Measurements from ENCODE around the gene CEND1. TPM values are rescaled to one million over a fixed set of nuclear protein-coding genes. Genes with fewer than 3 reads are reported as not detected.
A peak's percentile ranks its signal among the peaks of the same experiment; 100 is the strongest.

CEND1 gene
- total RNA-seq, 1 donor from 2014 or later = 0.27 TPM

DNA sequence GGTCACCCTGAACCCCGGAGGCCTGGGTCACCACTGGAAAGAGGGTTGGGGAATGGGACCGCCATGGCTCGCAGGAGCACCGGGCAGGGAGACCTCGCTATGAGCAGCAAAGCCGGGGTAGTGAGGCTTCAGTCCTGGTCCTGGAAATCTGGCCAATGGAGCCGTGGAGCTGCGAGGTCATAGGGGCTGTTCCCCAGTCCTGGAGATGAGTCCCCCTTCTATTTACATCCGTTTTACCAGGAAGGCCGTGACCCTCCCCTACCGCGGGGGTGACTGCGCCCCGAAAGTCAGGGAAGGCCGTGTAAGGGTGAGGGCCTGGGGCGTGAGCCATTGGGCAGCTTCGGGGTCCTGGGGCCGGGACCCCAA, 14.7 kb upstream of the CEND1 start:
- Mint-ChIP-seq H3K27me3 (ENCODE audit: unreplicated experiment) (no peaks in the 10 kb centered on the region), H3K9me3 (ENCODE audit: unreplicated experiment) (no peaks in the 10 kb centered on the region), H3K36me3 (ENCODE audit: unreplicated experiment) (no peaks in the 10 kb centered on the region), H3K4me1 (ENCODE audit: unreplicated experiment) (peaks cover 19% of the 10 kb centered on the region), H3K27ac (ENCODE audit: unreplicated experiment) (peak overlapping the region; percentile 18), H3K4me3 (ENCODE audit: unreplicated experiment) (peak overlapping the region; percentile 68)
- no peak for DNase-seq (ENCODE audit: extremely low spot score, unreplicated experiment)
- no peak for TF ChIP-seq CTCF (IDR thresholded peaks at IDR 0.05)

GRCh38 chr11:803770-804598, 14.1 kb upstream of the CEND1 start:
- Mint-ChIP-seq H3K27me3 (ENCODE audit: unreplicated experiment) (no peaks in the 10 kb centered on the region), H3K36me3 (ENCODE audit: unreplicated experiment) (no peaks in the 10 kb centered on the region), H3K9me3 (ENCODE audit: unreplicated experiment) (no peaks in the 10 kb centered on the region), H3K4me3 (ENCODE audit: unreplicated experiment) (peak overlapping the region; percentile 68), H3K4me1 (ENCODE audit: unreplicated experiment) (peaks cover 18% of the 10 kb centered on the region), H3K27ac (ENCODE audit: unreplicated experiment) (peak overlapping the region; percentile 18)
- TF ChIP-seq CTCF (IDR thresholded peaks at IDR 0.05) = no peak
- DNase-seq (ENCODE audit: extremely low spot score, unreplicated experiment) = peak; percentile 82

GRCh38 chr11:803467-803742, 13.5 kb upstream of the CEND1 start:
- Mint-ChIP-seq H3K27ac (ENCODE audit: unreplicated experiment) (no peak overlapping the region), H3K4me1 (ENCODE audit: unreplicated experiment) (peaks cover 12% of the 10 kb centered on the region), H3K36me3 (ENCODE audit: unreplicated experiment) (no peaks in the 10 kb centered on the region), H3K9me3 (ENCODE audit: unreplicated experiment) (no peaks in the 10 kb centered on the region), H3K4me3 (ENCODE audit: unreplicated experiment) (no peak overlapping the region), H3K27me3 (ENCODE audit: unreplicated experiment) (no peaks in the 10 kb centered on the region)
- TF ChIP-seq CTCF (IDR thresholded peaks at IDR 0.05) = no peak
- DNase-seq (ENCODE audit: extremely low spot score, unreplicated experiment) = no peak

GRCh38 chr11:802693-803466, 13.0 kb upstream of the CEND1 start:
- Mint-ChIP-seq H3K27me3 (ENCODE audit: unreplicated experiment) (no peaks in the 10 kb centered on the region), H3K36me3 (ENCODE audit: unreplicated experiment) (no peaks in the 10 kb centered on the region), H3K4me3 (ENCODE audit: unreplicated experiment) (peak overlapping the region; percentile 29), H3K27ac (ENCODE audit: unreplicated experiment) (no peak overlapping the region), H3K4me1 (ENCODE audit: unreplicated experiment) (peaks cover 9% of the 10 kb centered on the region), H3K9me3 (ENCODE audit: unreplicated experiment) (no peaks in the 10 kb centered on the region)
- no peak for TF ChIP-seq CTCF (IDR thresholded peaks at IDR 0.05)
- DNase-seq (ENCODE audit: extremely low spot score, unreplicated experiment) = no peak

- no peak for TF ChIP-seq CTCF (IDR thresholded peaks at IDR 0.05)
- Mint-ChIP-seq H3K9me3 (ENCODE audit: unreplicated experiment) (no peaks in the 10 kb centered on the region), H3K4me1 (ENCODE audit: unreplicated experiment) (peaks cover 8% of the 10 kb centered on the region), H3K4me3 (ENCODE audit: unreplicated experiment) (no peak overlapping the region), H3K36me3 (ENCODE audit: unreplicated experiment) (no peaks in the 10 kb centered on the region), H3K27me3 (ENCODE audit: unreplicated experiment) (no peaks in the 10 kb centered on the region), H3K27ac (ENCODE audit: unreplicated experiment) (no peak overlapping the region)
- no peak for DNase-seq (ENCODE audit: extremely low spot score, unreplicated experiment)
These were observed 12.2 kb upstream of the CEND1 start for GRCh38 chr11:802018-802617.
